PFSK-1 (cell line): ENCODE results near the gene TMEM131L.

Experiments used
- FOXP2 ChIP-seq: optimal IDR thresholded peaks from 2 replicates; pipeline ENCODE3; 2011; ENCODE audit warnings: borderline replicate concordance, control low read depth, inconsistent platforms; ENCODE audit not compliant: insufficient read depth; ENCODE audit errors: extremely low read length, extremely low read depth
- POLR2AphosphoS5 ChIP-seq: IDR thresholded peaks from 2 replicates; pipeline ENCODE4 v1.6.1; 2012; ENCODE audit warnings: low read depth, mild to moderate bottlenecking, control low read depth, low read length, moderate library complexity
- REST ChIP-seq, 2 experiments: IDR thresholded peaks; 2 replicates each; pipeline versions ENCODE4 v1.6.1 to v1.8.0; 2011 to 2012; ENCODE audit warnings: low read depth in 2 of 2, low read length in 2 of 2, control low read depth in 1 of 2, inconsistent platforms in 1 of 2, mild to moderate bottlenecking in 1 of 2, moderate library complexity in 1 of 2; ENCODE audit not compliant: insufficient read depth in 1 of 2
- SIN3A ChIP-seq: IDR thresholded peaks from 2 replicates; pipeline ENCODE4 v1.6.1; 2012; ENCODE audit warnings: mild to moderate bottlenecking, low read length, moderate library complexity, borderline replicate concordance; ENCODE audit not compliant: insufficient read depth
- TAF1 ChIP-seq: IDR thresholded peaks from 2 replicates; pipeline ENCODE4 v1.6.1; 2012; ENCODE audit warnings: low read length, control low read depth, borderline replicate concordance; ENCODE audit not compliant: insufficient read depth

The TMEM131L gene

GRCh38 chr4:153582954-153583702 lies 117.0 kb downstream of the TMEM131L start:
- TF ChIP-seq TAF1 (no peak), REST (IDR thresholded peaks at IDR 0.05; ENCODE audit: insufficient read depth in 1 of 2, low read depth in 2 of 2, low read length in 2 of 2) (no peak), FOXP2 (no peak), POLR2AphosphoS5 (no peak), SIN3A (no peak)

- no peak for TF ChIP-seq TAF1
- no peak for TF ChIP-seq POLR2AphosphoS5
- no peak for TF ChIP-seq REST (IDR thresholded peaks at IDR 0.05; ENCODE audit: insufficient read depth in 1 of 2, low read depth in 2 of 2, low read length in 2 of 2)
- TF ChIP-seq FOXP2 = no peak
These were observed 118.9 kb downstream of the TMEM131L start for GRCh38 chr4:153585026-153585425.

- no peak for TF ChIP-seq POLR2AphosphoS5
- no peak for TF ChIP-seq TAF1
- TF ChIP-seq FOXP2 = no peak
- no peak for TF ChIP-seq SIN3A
- no peak for TF ChIP-seq REST (IDR thresholded peaks at IDR 0.05; ENCODE audit: insufficient read depth in 1 of 2, low read depth in 2 of 2, low read length in 2 of 2)
These were observed 123.8 kb downstream of the TMEM131L start for GRCh38 chr4:153589703-153590595.

GRCh38 chr4:153591441-153591840 lies 125.3 kb downstream of the TMEM131L start:
- TF ChIP-seq FOXP2 = no peak
- no peak for TF ChIP-seq REST (IDR thresholded peaks at IDR 0.05; ENCODE audit: insufficient read depth in 1 of 2, low read depth in 2 of 2, low read length in 2 of 2)
- TF ChIP-seq TAF1 = no peak
- TF ChIP-seq POLR2AphosphoS5 = no peak
- TF ChIP-seq SIN3A = no peak
